LoVo (cell line): ENCODE results near the gene EMP3.

Experiments
- DNase-seq: peaks from one replicate; pipeline ENCODE4 v3.0.0-alpha.2; 2016; ENCODE audit warnings: low spot score

EMP3 gene

GRCh38 chr19:48318286-48318987, 6.9 kb upstream of the EMP3 start:
- DNase-seq: no peak

GRCh38 chr19:48319647-48320541, 5.5 kb upstream of the EMP3 start:
- peak; percentile 62 for DNase-seq

- peak; percentile 94 for DNase-seq
Measured at GRCh38 chr19:48321372-48321621, 4.1 kb upstream of the EMP3 start.

GRCh38 chr19:48321622-48322591, 3.4 kb upstream of the EMP3 start:
- DNase-seq: peak; percentile 97

- DNase-seq: peak; percentile 37
Measured at GRCh38 chr19:48329167-48329891, 4.0 kb downstream of the EMP3 start.

GRCh38 chr19:48330012-48330681, 4.8 kb downstream of the EMP3 start:
- DNase-seq: peak; percentile 90

- DNase-seq: no peak
Measured at GRCh38 chr19:48332351-48332661, 7.0 kb downstream of the EMP3 start.

GRCh38 chr19:48332662-48333466, 7.5 kb downstream of the EMP3 start:
- DNase-seq: peak; percentile 94

GRCh38 chr19:48333467-48334384, 8.4 kb downstream of the EMP3 start:
- DNase-seq: peak; percentile 77

GRCh38 chr19:48338253-48338755, 13.0 kb downstream of the EMP3 start:
- no peak for DNase-seq

GRCh38 chr19:48338802-48339503, 13.6 kb downstream of the EMP3 start:
- DNase-seq: no peak

- DNase-seq: no peak
Measured at GRCh38 chr19:48340995-48341394, 15.6 kb downstream of the EMP3 start.

GRCh38 chr19:48341515-48342413, 16.4 kb downstream of the EMP3 start:
- DNase-seq: no peak

- DNase-seq: no peak
Measured at GRCh38 chr19:48342414-48342738, 17.0 kb downstream of the EMP3 start.

- DNase-seq: no peak
Measured at GRCh38 chr19:48342841-48343540, 17.6 kb downstream of the EMP3 start.

- DNase-seq: no peak
Measured at GRCh38 chr19:48344892-48345291, 19.5 kb downstream of the EMP3 start.

- DNase-seq: no peak
Measured at GRCh38 chr19:48346191-48346590, 20.8 kb downstream of the EMP3 start.
